NCI-H1417 treated with DMSO at 0.1 percent for 48 hours (cell line): ENCODE results near the gene WNT11.

Experiments
- DNase-seq: peaks from one replicate; lab custom pipeline; 2025; lab: John Stamatoyannopoulos, UW

WNT11 gene

DNA sequence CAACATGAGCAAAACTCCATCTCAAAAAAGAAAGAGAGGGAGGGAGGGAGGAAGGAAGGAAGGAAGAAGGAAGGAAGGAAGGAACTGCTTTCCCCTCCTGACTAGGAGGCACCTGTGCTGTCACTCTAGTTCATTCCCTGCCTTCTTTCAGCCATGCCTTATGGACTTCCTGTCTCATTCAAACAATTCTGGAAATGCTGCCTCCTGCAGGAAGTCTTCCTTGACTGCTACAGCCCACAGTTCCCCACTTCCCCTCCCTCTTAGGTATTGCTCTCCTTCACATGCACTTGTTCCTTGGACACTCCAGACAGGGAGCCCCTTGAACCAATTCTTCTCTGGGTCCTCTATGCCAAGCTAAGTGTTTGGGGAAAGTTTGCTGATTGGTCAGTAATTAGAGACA is 31.6 kb upstream of the WNT11 start:
- DNase-seq = no peak

DNA sequence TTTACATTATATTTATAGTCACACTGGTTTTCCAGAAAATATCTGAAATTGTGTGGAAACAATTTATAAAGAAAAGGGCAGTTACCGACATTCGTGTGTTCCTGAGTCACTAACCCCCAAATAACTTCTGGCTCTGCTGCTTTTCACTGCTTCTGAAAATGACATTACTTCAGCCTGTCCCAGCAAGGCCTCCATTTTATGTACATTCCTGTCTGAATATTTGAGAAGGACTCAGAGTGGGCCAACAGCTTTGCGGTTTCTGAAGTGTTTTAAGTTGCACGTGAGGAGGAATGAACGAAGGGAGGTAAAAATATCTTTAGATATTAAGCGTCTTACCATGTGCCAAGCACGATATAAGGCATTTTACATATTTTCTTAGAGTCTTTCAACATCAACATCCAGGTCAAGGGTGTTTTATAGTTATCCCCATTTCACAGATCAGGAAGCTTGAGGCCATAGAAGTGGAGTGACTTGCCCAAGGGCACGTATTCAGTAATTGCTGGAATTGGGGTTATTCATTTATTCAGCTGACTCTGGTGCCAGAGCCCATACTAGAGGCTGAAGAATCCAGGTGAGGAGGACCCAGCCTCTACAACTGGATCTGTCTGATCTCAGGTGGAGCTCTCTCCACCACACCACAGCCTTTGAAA is 30.8 kb upstream of the WNT11 start:
- no peak for DNase-seq

DNA sequence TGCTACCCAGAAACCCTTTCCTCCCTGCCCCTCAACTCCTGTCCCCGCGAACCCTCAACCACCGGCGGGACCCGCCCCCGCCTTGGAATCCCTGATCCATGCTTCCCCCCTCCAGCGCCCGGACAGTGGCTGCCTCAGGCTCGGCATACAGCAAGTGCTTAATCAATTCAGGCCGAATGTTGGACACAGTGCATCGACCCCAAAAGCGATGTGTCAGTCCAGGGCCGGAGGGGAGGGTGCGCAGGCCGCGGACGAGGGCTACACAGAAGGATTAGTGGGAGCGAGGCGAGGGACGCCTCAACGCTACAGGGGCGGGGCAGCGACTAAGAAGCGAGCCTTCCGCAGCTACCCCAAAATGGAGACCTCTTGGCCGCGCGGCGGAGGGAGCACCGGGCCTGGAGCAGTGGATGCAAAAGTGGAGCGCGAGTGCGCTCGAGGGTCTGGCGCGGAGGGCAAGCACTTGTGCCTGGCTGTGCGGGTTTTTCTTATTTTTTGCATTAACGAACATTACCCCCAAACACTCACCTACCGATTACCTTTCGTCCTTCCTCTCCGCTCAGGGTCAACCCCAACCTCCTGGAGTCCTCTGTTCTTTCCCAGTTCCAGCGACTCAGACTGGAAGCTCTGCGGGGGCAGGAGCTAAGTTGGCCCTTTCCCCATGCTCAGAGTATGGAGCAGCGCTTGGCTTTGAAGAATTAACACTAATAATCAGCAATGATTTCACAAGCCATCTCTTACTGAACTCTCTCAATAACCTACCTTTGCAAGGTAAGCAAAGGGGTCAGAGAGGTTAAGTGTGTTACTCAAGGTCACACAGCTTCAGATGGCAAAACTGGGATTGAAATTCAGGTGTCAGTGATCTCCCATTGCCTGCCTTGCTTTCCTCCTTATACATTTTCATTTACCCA is 30.0 kb upstream of the WNT11 start:
- no peak for DNase-seq

DNA sequence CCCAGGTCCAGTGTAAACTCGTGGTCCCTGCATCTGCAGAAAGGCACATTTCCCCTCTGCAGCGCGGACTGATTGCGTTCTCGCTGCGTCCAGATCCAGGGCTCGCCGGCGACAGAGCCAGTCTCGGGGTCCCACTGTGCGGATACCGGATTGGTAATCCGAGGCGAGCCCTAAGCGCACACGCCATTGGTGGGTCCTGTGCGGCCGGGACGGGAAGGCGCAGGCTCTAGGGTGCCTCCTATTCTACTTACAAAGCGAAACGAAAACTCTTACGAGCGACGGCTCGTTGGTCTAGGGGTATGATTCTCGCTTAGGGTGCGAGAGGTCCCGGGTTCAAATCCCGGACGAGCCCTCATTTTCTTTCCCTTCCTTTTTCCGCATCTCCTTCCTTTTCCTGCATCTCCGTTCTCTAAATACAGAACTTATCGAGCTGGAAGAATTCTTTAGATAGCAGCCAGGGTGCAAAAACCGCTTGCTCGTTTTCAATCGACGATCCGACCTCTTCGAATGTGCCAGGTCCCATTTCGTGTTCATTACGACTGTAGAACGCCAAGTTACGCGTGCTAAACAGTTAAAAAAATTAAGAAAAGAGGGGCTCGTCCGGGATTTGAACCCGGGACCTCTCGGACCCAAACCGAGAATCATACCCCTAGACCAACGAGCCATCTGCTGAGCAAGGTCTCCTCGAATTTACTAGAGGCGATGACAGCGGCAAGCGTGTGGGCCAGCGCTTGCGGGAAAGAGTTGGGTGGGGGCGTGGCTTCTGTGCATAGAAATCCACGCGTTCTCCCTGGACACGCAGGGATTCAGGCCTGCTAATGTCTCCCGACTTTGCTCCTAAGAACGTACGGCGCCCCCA is 29.2 kb upstream of the WNT11 start:
- DNase-seq = peak; percentile 79

DNA sequence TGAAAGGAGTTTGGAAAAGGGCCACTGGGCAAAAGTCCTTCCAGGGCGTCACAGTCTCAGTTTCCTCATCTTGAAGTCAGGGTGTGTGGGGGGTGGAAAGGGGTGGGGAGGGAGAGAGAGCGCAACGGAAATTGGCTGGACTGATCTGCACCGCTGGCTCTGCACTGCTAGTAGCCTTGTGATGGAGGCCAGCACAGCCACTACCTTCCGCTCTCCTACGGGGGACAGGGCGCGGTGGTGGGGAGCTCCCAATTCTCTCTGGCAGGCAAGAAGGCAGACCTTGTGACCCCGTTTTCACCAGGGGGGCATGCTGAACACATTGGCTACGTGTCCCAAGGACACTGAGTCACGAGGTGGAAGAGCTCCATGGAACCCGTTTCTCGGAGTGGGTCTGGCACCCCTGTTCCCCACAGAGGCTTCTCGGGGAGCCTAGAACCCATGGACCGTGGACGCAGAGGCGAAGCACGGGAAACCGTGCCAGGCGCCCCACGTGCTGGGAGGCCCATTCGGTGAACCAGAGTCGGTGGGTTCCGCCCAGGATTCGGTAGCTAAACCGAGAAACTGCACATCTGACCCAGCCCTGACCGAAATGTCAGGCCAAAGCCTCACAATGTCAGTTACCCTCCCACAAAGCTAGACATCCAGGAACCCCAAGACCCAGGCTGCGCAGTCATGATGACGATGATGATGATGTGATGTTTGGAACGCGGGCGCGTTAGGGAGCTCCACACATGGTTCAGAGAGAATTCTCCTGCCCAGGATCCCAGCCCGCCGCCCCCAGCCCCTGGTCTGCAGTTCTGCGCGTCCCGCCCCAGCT is 28.3 kb upstream of the WNT11 start:
- DNase-seq = no peak

DNA sequence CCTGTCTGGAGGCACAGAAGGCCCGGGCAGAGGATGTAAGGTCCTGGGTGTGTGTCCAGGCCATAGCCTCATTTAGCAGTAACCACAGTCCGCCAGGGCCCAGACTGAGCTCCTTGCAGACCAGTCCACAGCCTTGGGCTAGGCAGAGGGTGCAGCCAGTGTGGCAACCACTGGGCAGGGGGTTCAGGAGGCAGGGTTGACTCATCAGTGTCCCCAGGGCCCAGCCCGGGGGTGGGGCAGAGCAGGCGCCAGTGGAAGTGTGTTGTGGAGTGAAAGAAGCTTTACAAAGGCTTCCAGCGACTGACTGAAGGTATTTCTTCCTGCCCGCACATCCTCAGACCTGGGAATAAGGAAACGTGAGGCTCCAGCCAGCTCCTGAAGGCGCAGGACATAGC is 27.7 kb upstream of the WNT11 start:
- DNase-seq = no peak

DNA sequence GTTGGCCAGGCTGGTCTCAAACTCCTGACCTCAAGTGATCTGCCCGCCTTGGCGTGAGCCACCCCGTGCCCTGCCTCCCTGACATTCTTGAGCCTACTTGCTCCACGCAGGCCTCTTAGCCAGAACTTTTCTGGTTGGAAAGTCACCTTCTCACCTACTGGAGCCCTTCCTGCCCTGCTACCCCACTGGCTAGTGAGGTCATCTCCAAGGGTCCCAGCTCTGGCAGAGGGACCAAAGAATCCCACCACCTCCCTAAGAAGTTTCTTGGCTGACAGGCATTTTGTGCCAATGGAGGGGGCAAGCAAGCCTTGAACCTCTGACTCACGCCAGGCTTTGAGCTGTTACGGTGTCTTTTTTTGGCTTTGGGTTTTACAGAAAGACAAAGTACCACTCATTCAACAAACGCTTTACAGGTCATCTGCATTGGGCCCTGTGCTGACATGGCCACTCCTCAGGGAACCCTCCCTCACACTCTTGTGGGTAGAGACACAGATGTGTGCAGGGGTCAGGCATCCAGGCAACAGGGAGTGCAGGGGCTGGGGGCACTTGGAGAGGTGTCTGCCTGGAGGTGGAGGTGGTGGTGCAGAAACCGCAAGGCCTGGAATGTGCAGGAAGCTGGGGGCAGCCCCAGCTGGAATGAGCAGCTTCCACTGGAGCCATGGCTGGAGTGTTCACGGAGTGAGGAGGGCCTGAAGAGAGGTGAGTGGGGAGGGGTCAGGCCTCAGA is 27.1 kb upstream of the WNT11 start:
- DNase-seq = no peak

DNA sequence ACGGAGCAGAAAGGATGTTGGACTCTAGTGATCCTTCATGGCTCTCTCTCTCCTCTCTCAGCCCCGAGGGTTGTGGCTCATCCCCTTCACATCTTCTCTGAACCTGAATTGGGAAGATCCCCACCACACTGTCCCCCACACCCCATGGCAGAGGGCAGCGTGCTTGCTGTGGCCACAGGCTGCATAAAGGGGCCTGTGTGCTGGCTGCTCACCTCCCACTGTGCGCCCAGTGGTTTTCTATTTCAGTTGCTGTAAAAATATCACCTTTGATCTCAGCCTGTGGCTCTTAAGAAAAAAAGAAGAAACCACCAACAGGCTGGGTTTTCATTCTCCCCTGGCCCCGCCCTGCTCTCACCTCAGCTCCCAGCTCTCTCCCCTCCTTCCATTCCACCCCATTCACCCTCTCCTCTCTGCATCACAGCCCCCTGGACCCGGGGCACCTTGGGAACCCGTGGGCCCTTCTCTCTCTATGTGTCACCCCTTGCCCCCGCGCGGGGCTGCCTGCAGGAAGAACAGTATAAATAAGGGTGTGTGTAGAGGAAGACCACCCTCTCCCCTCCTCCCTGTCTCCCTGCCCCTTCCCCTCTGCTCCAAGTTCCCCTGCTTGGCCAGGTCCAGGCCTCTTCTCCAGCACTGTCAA is 25.8 kb upstream of the WNT11 start:
- no peak for DNase-seq

DNA sequence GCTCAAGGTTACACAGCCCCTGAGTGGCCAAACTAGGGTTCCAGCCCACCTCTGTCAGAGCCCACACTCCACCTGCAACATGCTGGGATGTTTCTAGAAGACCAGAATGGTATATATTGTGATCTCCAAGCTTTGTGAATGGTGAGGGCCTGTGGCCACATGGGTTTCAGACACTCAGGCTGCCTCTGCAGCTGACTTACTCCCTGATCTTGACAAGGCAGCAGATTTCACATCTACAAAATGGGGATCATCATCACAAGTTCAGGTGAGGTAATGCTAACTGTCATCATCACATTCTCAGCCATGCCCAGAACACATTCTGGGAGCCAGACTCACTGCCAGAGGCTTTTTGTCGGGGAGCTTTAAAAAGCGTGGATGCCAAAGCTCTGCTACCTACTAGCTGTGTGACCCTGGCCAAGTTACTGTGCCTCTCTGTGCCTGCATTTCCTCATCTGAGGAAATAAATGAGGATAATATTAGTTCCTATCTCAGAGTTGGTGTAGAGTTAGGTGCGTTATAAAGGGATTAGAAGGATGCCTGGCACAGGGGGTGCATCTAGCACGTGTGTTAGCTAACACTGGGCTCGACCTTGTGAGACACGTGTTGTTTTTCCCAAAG is 24.9 kb upstream of the WNT11 start:
- DNase-seq = no peak

DNA sequence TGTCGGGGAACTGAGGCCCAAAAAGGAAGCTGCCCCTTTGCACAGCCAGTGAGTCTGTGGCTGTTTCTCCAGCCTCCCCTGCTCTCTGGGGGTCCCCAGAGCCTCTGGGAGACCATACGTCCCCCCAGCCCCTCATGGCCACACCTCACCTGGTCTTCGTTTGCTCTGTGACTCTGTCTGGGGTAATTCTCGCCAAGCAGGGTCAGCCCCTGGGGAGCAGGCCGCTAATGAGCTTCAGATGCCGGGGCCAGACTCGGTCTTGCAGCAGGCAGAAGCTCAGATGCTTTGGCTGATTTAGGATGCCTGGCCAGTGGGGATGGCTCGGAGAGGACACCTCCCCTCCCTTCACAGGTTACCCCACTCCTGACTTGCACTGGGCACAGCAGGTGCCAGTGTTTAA is 24.1 kb upstream of the WNT11 start:
- no peak for DNase-seq

DNA sequence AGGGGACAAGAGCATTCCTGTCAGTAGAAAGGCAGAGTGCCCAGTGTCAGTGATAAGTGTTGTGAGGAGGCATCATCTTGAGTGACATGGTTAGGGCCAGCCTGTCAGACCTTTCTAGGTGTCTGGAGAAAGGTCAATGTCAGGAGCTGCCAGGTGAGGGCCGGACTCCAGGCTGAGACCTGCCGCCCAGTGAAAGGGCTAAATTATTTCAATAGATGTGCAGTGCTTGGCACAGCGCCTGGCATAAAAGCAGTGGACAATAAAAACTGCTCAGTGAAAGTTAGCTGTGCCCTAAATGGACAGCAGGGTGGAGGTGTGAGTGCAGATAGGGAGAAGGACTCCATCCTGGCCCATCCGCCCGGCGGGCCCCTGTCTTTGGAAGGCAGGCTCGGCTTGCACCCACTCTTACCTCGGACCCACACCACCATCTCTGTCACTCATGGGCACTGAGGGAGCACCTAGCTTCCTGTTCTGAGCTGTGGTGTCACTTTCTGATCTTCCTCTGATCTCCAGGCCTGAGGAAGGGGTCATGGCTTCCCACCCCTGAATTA is 23.5 kb upstream of the WNT11 start:
- no peak for DNase-seq

DNA sequence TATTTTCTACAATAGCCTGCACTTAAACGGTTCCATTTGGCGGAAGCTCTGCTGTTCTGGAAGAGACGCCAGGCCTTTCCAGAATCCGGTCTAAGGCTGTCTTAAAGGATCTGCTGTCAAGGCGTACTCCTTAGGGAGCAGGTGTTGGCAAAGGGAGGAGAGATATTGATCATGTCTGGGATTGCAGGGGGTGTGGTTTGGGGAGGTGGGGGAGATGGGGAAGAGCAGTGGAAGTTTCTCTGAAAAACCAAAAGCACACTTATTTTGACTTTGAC is 22.5 kb upstream of the WNT11 start:
- DNase-seq = no peak

DNA sequence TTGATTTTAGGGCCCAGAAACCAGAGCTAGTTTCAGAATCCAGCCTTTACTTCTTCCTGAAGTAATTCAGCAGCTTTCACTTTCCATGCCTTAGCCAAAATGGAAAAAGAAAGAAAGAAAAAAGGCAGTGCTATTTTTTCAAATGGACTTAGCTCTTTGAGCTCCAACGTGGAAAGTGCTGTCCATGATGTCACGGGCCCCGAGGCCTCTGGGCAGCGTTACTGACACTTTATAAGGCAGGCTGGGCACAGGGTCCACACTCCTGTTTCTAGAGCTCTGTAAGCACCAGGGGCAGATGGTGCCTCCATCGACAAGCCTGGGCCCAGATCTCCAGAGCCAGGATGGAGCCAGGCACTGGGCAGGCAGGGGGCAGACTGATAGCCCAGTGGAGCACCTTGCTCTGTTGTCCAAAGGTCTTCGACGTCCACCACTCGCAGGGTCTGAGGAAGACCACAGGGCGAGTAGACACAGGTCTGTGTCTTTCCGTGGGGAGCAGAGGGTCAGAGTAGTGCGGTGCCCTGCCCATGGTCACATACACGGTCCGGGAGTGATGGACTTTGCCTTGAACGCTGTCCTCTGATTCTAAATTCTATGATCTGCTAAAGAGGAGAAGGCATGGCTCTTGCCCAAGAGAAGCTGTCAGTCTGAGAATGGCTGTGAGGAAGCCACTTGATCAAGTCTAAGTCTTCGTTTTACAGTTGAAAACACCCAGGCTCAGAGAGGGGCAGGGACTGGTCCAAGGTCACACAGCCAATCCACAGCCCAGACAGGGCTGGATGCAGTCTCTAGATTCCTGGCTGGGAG is 22.0 kb upstream of the WNT11 start:
- no peak for DNase-seq

DNA sequence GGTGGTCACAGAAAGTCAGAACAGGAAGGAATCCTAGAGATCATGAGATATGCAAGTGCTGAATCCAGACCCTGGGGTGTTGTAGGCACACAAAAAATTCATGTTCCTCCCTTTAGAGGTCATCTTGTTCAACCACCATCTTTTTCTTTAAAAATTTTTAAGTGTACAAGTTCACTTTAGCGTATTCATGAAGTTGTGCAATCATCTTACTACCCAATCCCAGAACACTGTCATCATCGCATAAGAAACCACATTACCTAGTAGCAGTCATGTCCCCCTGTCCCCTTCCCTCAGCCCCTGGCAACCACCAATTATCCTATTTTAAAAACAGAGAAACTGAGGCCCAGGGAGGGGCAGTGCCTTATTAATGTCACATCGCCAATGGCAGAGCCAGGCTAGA is 20.3 kb upstream of the WNT11 start:
- no peak for DNase-seq

DNA sequence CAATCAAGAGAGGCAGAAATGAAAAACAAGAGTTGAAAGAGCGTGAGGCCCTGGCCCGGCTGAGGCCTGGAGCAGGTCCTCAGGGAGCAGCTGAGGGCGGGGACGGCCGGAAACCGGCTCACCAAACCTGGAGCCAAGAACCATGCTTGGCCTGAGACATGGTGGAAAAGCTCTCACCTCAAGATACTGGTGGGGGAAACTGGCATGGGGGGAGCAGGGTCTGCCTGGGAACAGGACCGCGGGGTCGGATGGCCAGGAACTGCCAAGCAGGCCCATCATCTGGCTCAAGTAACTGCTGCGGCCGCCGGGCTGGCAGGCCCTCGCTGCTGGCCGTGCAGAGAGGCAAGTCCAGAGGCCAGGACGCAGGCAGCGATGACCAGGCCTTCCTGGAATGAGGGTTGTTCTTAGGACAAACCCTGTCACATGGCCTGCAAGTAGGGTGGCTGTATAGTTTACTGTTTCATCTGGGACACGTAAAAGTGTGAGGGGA is 18.9 kb upstream of the WNT11 start:
- no peak for DNase-seq

DNA sequence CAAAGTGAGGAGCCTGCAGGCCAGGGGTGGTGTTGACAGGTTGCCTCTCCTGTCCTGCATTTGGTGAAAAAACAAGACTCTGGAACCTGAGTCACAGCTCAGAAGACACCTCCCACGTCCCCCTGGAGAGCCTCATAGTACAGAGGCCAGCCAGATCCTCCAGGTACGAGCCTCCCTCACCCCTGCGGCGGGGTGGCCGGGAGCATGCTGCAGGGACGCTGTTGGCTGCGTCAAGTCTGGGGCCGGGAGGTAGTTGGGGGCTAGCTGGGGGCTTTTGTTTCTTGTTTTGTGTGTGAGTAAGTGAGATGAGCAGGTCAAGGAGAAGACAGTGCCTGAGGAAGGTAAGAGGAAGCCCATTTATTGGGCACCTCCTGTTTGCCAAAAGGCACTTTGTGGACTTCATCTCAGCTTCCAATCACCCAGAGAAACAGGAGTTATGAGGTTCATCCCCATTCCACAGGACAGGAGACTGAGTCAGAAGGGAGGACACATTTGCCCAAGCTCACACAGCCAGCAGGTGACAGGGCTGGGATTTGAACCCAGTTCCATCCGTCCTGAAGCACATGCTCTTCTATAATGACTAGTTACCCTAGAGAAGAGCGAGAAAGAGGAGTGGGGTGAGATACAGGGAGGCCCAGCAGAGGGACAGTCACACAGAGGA is 18.3 kb upstream of the WNT11 start:
- DNase-seq = no peak

DNA sequence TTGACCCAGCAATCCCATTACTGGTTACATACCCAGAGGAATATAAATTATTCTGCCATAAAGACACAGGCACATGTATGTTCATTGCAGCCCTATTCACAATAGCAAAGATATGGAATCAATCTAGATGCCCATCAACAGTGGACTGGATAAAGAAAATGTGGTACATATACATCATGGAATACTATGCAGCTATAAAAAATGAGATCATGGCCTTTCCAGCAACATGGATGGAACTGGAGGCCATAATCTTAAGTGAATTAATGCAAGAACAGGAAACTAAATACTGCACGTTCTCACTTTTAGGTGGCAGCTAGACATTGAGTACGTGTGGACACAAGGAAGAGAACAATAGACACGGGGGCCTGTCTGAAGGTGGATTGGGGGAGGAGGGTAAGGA is 15.1 kb upstream of the WNT11 start:
- no peak for DNase-seq

DNA sequence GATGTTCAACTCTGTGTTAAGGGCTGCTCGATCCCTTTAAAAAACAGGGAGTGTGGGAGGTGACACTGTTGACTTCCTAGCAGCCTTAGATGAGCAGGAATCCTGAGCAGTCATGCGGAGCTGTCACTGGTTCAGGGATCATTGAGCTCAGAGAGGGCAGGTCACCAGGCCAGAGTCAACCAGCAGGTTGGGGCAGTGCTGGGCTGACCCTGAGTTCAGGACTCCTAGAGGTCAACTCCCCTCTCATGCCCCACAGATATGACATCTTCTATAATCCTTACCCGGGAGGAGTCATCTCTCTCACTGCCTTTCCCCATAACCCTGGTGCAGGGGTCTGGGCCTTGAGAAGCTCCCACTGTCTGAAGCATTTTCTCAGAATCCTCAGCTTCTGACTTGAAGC is 12.9 kb upstream of the WNT11 start:
- DNase-seq = no peak
